ENCODE measurements around the gene HLA-DOB. TPM values are rescaled to one million over a fixed set of nuclear protein-coding genes. Genes with fewer than 3 reads are reported as not detected.
"Not testable (repeated sequence)": the region's sequence is repeated elsewhere in the genome, so short reads cannot be mapped to it uniquely, and the experiment has no call there.

Gene HLA-DOB
- total RNA-seq, 2 experiments from 2014 or later, result 2.4 to 3.1 TPM

GRCh38 chr6:32792901-32793435 lies 23.8 kb downstream of the HLA-DOB start:
- Mint-ChIP-seq H3K27ac (no peak overlapping the region), H3K36me3 (no peaks in the 10 kb centered on the region), H3K9me3 (no peaks in the 10 kb centered on the region), H3K4me1 (peaks cover 30% of the 10 kb centered on the region), H3K27me3 (peaks cover 48% of the 10 kb centered on the region), H3K4me3 (no peak overlapping the region)
- DNase-seq (no peak), ATAC-seq (ENCODE audit: low read depth) (no peak)
- POLR2A ChIA-PET, result no interaction called here

- ATAC-seq (ENCODE audit: low read depth), result no peak
- peaks cover 69% of the 10 kb centered on the region for H3K27me3 Mint-ChIP-seq
- no peaks in the 10 kb centered on the region for H3K9me3 Mint-ChIP-seq
- H3K27ac Mint-ChIP-seq, result no peak overlapping the region
- POLR2A ChIA-PET, result no interaction called here
- DNase-seq, result no peak
- peaks cover 19% of the 10 kb centered on the region for H3K4me1 Mint-ChIP-seq
- H3K4me3 Mint-ChIP-seq, result no peak overlapping the region
- H3K36me3 Mint-ChIP-seq, result no peaks in the 10 kb centered on the region
Observed at GRCh38 chr6:32790306-32790705, 26.5 kb downstream of the HLA-DOB start.

- ATAC-seq (ENCODE audit: low read depth), result no peak
- DNase-seq, result no peak
- POLR2A ChIA-PET, result no interaction called here
Observed at GRCh38 chr6:32785781-32786533, 30.8 kb downstream of the HLA-DOB start.

GRCh38 chr6:32782923-32783322 lies 33.9 kb downstream of the HLA-DOB start:
- DNase-seq; H3K4me1 Mint-ChIP-seq; H3K4me3 Mint-ChIP-seq; POLR2A ChIA-PET; H3K9me3 Mint-ChIP-seq; ATAC-seq (ENCODE audit: low read depth); H3K27ac Mint-ChIP-seq; H3K36me3 Mint-ChIP-seq: not testable (repeated sequence)
- peaks cover 57% of the 10 kb centered on the region for H3K27me3 Mint-ChIP-seq

More at GRCh38 chr6:32785781-32786533, 30.8 kb downstream of the HLA-DOB start:
- no peaks in the 10 kb centered on the region for H3K9me3 Mint-ChIP-seq
- H3K36me3 Mint-ChIP-seq, result no peaks in the 10 kb centered on the region
- H3K4me1 Mint-ChIP-seq, result peaks cover 2% of the 10 kb centered on the region
- H3K27me3 Mint-ChIP-seq, result peaks cover 69% of the 10 kb centered on the region
- H3K27ac Mint-ChIP-seq, result no peak overlapping the region
- no peak overlapping the region for H3K4me3 Mint-ChIP-seq

GRCh38 chr6:32779036-32779435 lies 37.8 kb downstream of the HLA-DOB start:
- no peaks in the 10 kb centered on the region for H3K9me3 Mint-ChIP-seq
- DNase-seq, result no peak
- H3K27ac Mint-ChIP-seq, result no peak overlapping the region
- no peak overlapping the region for H3K4me3 Mint-ChIP-seq
- no peaks in the 10 kb centered on the region for H3K36me3 Mint-ChIP-seq
- POLR2A ChIA-PET, result no interaction called here
- H3K27me3 Mint-ChIP-seq, result peaks cover 48% of the 10 kb centered on the region
- ATAC-seq (ENCODE audit: low read depth), result no peak
- H3K4me1 Mint-ChIP-seq, result no peaks in the 10 kb centered on the region

GRCh38 chr6:32775071-32775470 lies 41.7 kb downstream of the HLA-DOB start:
- Mint-ChIP-seq H3K9me3 (no peaks in the 10 kb centered on the region), H3K27ac (no peak overlapping the region), H3K4me3 (no peak overlapping the region), H3K27me3 (peaks cover 54% of the 10 kb centered on the region), H3K4me1 (peaks cover 8% of the 10 kb centered on the region), H3K36me3 (no peaks in the 10 kb centered on the region)
- DNase-seq, result no peak
- POLR2A ChIA-PET, result no interaction called here
- no peak for ATAC-seq (ENCODE audit: low read depth)

- Mint-ChIP-seq H3K4me1 (peaks cover 8% of the 10 kb centered on the region), H3K27me3 (peaks cover 58% of the 10 kb centered on the region), H3K36me3 (no peaks in the 10 kb centered on the region), H3K27ac (no peak overlapping the region), H3K4me3 (no peak overlapping the region), H3K9me3 (no peaks in the 10 kb centered on the region)
- DNase-seq (no peak), ATAC-seq (ENCODE audit: low read depth) (no peak)
- POLR2A ChIA-PET, result no interaction called here
Observed at GRCh38 chr6:32774426-32774825, 42.4 kb downstream of the HLA-DOB start.

- Mint-ChIP-seq H3K4me1 (peaks cover 8% of the 10 kb centered on the region), H3K36me3 (no peaks in the 10 kb centered on the region), H3K9me3 (no peaks in the 10 kb centered on the region), H3K27ac (no peak overlapping the region), H3K4me3 (no peak overlapping the region), H3K27me3 (peaks cover 65% of the 10 kb centered on the region)
- DNase-seq (no peak), ATAC-seq (ENCODE audit: low read depth) (no peak)
- POLR2A ChIA-PET, result no interaction called here
Observed at GRCh38 chr6:32772656-32773055, 44.1 kb downstream of the HLA-DOB start.

- Mint-ChIP-seq H3K27ac (no peak overlapping the region), H3K4me3 (no peak overlapping the region), H3K27me3 (peaks cover 41% of the 10 kb centered on the region), H3K36me3 (no peaks in the 10 kb centered on the region), H3K4me1 (peaks cover 2% of the 10 kb centered on the region), H3K9me3 (no peaks in the 10 kb centered on the region)
- no peak for ATAC-seq (ENCODE audit: low read depth)
- no peak for DNase-seq
- POLR2A ChIA-PET, result no interaction called here
Observed at GRCh38 chr6:32764048-32764447, 52.8 kb downstream of the HLA-DOB start.

GRCh38 chr6:32763421-32763820 lies 53.4 kb downstream of the HLA-DOB start, which contains the start of gene HLA-DQB2:
HLA-DQB2 (minus strand) TSS chr6:32763532; CDS start chr6:32763470, 62 bp downstream.
- no peaks in the 10 kb centered on the region for H3K9me3 Mint-ChIP-seq
- H3K4me1 Mint-ChIP-seq, result peaks cover 2% of the 10 kb centered on the region
- POLR2A ChIA-PET, result no interaction called here
- DNase-seq (no peak), ATAC-seq (ENCODE audit: low read depth) (no peak)
- H3K4me3 Mint-ChIP-seq, result no peak within 1 kb of the TSS
- peaks cover 36% of the 10 kb centered on the region for H3K27me3 Mint-ChIP-seq
- no peak within 1 kb of the TSS for H3K27ac Mint-ChIP-seq
- no peaks in the 10 kb centered on the region for H3K36me3 Mint-ChIP-seq

Other genes starting within 250 kb of the HLA-DOB start
- gene HLA-DRB1, start 227.2 kb downstream of the HLA-DOB start, total RNA-seq, result 10 to 100 TPM; 11.8 to 12.1 TPM
- gene HLA-DQA1, start 179.6 kb downstream of the HLA-DOB start, total RNA-seq, result 1 to 10 TPM; 3.9 to 4.6 TPM
- 10 to 100 TPM; 16.5 to 19.0 TPM for gene HLA-DQB1, start 150.3 kb downstream of the HLA-DOB start, total RNA-seq
- gene HLA-DQA2, start 75.6 kb downstream of the HLA-DOB start, total RNA-seq, result under 1 TPM in 1 of 2 experiments, not detected in 1; 0.34 TPM
- not detected for gene HLA-DQB2, start 53.5 kb downstream of the HLA-DOB start, total RNA-seq
- 100 to 1,000 TPM; 209 to 210 TPM for gene TAP2, start 21.7 kb upstream of the HLA-DOB start, total RNA-seq
- gene PSMB8, start 27.0 kb upstream of the HLA-DOB start, total RNA-seq, result 100 to 1,000 TPM; 308 to 327 TPM
- gene TAP1, start 36.7 kb upstream of the HLA-DOB start, total RNA-seq, result 100 to 1,000 TPM; 315 to 323 TPM
- 100 to 1,000 TPM; 353 to 356 TPM for gene PSMB9, start 37.2 kb upstream of the HLA-DOB start, total RNA-seq
- gene HLA-DMB, start 124.0 kb upstream of the HLA-DOB start, total RNA-seq, result 10 to 100 TPM; 14.0 to 14.7 TPM
- gene HLA-DMA, start 136.1 kb upstream of the HLA-DOB start, total RNA-seq, result 10 to 100 TPM; 32.1 to 36.1 TPM
- gene BRD2, start 151.6 kb upstream of the HLA-DOB start, total RNA-seq, result 100 to 1,000 TPM; 365 to 371 TPM
- gene HLA-DOA, start 192.6 kb upstream of the HLA-DOB start, total RNA-seq, result 1 to 10 TPM; 7.5 to 8.3 TPM